Stimulated activated CD8-positive, alpha-beta memory T cell treated with anti-CD3 and anti-CD28 coated beads, Interleukin-7, amount 100 ng/mL, for 24 hours (primary cell): ENCODE measurements around the gene CFDP1.
"Not testable (repeated sequence)": the region's sequence is repeated elsewhere in the genome, so short reads cannot be mapped to it uniquely, and the experiment has no call there.

Experiments used
- DNase-seq: peaks from one replicate; pipeline ENCODE4 v3.0.0-alpha.2; 2020; ENCODE audit warnings: low read depth

Gene CFDP1

GRCh38 chr16:75293173-75293572 is 140.1 kb downstream of the CFDP1 start:
- DNase-seq = no peak

- DNase-seq = no peak
Observed at GRCh38 chr16:75292691-75293090, 140.6 kb downstream of the CFDP1 start.

DNA sequence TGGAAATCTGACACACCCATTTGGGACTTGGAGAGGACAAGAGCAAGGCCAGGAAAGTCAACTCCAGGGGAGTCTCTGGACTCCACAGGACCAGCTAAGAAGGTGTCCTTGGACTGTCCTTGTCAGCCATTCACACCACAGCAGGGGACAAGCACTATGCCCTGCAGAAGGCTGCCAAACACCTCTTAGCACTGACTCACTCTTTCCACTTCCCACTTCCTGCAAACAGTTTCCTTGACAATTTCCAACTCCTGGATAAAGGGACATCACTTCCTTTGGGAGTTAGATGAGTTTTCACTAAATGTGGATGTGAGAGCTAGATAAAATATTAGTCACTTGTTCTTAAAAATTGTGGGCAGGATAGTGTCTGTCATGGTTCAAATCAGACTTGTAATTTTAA is 144.1 kb downstream of the CFDP1 start:
- DNase-seq = no peak

- DNase-seq = peak; percentile 24
Observed at GRCh38 chr16:75288596-75289120, 144.6 kb downstream of the CFDP1 start.

DNA sequence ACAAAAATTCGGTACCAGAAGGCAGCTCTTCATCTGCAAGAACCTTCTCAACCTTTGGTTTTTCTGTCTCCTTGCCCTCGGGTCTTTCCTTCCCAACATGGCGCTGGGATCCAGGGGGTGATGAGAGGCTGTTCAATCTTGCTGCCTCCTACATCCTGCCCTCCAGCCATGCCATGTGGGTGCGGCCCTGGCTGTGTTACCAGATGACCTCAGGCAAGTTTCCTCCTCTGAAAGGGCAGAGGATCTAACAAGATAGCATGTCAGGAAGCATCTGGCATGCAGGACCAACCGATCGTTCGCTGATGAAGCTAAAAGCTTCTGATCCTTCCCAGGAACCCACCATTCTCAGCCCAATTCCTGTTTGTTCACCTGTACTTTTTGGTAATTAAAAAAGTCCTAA is 145.1 kb downstream of the CFDP1 start:
- no peak for DNase-seq

DNA sequence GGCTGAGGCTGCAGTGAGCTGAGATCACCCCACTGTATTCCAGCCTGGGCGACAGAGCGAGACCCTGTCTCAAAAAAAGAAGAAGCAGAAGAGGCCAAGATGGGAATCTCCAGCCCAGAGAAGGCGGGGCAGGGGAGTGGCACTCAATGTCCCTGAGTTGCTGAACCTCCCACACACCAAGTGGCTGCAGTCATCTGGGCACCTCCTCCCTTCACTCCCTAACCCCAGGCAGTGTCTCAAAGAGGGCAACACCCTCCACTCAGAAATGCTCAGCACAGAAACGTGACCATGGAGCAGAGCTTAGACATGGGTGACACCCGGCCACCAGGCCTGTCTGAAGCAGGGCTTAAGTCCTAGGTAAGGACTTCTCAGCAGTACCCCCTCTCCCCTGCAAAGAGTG is 145.6 kb downstream of the CFDP1 start:
- no peak for DNase-seq

DNA sequence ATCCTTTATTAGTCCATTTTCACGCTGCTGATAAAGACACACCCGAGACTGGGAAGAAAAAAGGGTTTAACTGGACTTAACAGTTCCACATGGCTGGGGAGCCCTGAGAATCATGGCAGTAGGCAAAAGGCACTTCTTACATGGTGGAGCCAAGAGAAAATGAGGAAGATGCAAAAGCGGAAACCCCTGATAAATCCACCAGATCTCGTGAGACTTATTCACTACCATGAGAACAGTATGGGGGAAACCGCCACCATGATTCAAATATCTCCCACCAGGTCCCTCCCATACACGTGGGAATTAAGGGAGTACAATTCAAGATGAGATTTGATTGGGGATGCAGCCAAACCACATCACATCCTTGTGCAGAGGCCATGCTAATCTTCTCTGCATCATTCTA is 146.9 kb downstream of the CFDP1 start:
- no peak for DNase-seq

DNA sequence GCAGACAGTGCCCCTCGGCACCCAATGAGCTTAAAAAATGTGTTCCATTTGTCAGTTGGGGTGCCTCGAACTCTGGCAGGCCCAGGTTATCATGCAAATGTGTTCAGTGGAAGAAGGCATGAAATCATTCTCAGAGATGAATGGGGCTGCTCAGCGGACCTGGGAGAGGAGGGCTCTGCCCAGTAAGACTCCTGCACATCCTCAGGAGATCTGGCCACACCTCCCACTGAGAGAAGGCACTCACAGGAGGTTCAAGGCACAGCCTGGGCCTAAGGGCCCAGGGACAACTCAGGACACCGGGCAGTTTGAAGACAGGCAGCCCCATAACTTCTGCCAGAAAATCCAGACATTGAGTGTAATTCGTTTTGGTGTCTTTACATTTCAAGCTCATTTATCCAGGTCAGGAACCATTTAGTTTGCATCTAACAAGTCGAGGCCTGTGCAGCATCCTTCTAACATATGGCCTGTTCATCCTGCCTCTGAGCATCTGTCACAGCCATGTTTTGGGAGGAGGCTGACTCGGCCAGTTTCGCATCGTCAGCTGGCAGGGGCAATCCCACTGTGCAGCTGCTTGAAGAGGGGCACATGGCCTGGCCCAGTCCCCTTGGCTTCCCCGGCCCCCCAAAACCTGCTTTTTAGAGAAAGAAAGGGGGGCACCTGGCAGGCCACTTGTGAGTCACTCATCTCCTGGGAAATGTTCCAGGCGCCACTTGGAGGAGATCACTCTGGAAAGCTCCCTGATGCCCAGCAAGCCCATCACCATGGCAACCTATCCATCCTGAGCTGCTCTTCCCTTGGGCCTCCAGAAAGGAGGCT is 150.6 kb downstream of the CFDP1 start:
- no peak for DNase-seq

DNA sequence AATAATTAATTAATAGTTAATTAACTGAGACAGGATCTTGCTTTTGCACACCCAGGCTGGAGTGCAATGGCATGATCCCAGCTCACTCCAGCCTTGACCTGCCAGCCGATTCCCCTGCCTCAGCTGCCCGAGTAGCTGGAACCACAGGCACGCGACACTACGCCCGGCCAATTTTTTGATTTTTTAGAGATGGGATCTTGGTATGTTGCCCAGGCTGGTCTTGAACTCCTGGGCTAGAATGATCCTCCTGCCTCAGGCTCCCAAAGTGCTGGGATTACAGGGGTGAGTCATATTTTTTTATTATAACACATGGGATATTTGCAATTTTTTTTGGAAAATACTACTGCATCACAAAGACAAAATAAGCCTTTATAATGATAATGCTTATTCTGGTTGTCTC is 151.5 kb downstream of the CFDP1 start:
- no peak for DNase-seq

GRCh38 chr16:75281009-75281408 is 152.3 kb downstream of the CFDP1 start:
- not testable (repeated sequence) for DNase-seq

- DNase-seq = no peak
Observed at GRCh38 chr16:75280331-75280804, 152.9 kb downstream of the CFDP1 start.

DNA sequence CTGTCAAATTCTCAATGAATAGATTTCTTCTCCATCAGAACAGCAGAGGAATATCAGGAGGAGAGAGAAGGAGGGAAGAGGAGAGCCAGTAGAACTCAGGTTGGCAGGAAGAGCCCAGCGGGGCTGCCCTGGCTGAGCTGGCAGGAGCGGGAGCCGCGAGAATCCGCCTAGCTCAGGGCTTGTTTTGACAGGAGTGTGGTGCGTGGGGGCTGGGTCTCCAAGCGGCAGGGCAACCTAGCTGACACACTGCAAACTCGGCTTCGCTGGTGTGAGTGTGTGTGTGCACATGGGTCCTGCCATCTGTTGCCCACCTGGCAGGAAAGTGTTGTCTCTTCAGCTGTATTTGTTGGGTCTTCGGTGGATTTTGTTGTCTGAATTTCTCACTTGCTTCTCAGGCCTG is 154.0 kb downstream of the CFDP1 start:
- DNase-seq = no peak

- no peak for DNase-seq
Observed at GRCh38 chr16:75273054-75273925, 160.0 kb downstream of the CFDP1 start.

- DNase-seq = not testable (repeated sequence)
Observed at GRCh38 chr16:75272629-75273028, 160.7 kb downstream of the CFDP1 start.

DNA sequence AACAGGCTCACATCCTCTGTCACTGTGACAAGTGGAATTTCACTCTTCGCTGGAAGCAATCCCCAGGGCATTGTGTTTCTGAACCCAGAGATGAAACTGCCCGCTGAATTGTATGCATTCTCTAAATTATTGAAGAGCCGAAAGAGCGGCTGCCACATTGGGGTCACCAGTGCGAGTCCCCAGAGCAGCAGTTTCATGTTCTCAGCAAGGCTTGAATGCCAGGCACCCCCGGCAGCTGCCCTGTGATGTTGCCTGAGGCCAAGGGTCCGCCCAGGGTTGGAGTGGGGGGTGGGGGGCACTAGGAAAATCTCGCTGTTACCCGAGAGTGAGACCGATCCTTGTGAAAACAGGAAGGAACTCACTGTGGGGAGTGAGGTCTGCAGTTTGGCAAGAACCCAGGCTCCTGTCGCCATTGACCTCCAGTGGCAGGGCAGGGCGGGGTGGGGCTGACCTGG is 161.2 kb downstream of the CFDP1 start:
- no peak for DNase-seq

DNA sequence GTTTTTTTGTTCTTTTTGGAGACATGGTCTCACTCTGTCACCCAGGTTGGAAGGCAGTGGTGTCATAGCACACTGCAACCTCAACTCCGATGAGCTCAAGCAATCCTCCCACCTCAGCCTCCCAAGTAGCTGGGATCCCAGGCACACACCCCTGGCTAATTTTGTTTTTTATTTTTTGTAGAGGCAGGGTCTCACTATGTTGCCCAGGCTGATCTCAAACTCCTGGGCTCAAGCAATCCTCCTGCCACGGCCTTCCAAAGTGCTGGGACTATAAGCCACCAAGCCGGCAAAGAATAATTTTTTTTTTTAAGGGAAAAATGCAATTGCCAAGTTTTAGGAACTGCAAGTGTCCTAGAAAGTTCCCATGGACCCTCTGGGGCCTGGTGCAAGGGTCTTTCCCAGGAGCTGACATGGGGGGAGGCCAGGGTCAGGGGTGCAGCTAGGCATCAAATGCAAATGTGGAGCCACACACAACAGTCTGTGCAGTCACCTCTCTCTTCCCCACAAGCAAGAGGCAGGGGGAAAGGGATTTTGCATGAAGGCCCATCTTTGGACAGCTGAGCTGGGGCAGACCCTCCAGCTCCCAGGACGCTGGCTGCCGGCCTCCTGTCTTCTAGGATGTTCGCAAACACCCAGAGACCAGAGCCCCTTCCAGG is 161.7 kb downstream of the CFDP1 start:
- no peak for DNase-seq

GRCh38 chr16:75269358-75269757 is 163.9 kb downstream of the CFDP1 start:
- DNase-seq = not testable (repeated sequence)

- no peak for DNase-seq
Observed at GRCh38 chr16:75267631-75268264, 165.6 kb downstream of the CFDP1 start.

- DNase-seq = no peak
Observed at GRCh38 chr16:75266738-75267630, 166.3 kb downstream of the CFDP1 start.

GRCh38 chr16:75265911-75266701 is 167.2 kb downstream of the CFDP1 start:
- no peak for DNase-seq
